ENCODE data around the gene OR2T11.
"Not testable (repeated sequence)": the region's sequence is repeated elsewhere in the genome, so short reads cannot be mapped to it uniquely, and the experiment has no call there.

Gene OR2T11

GRCh38 chr1:248634991-248635390 is at the start of gene OR2T11:
OR2T11 (minus strand) TSS chr1:248635091; CDS start chr1:248627128, 7,963 bp downstream.
- in situ Hi-C loops (cut with HindIII; ENCODE audit: low sequenced_read_pairs): not testable (repeated sequence)

- in situ Hi-C loops (cut with HindIII; ENCODE audit: low sequenced_read_pairs): no loop called here
These were observed 46.8 kb upstream of the OR2T11 start for GRCh38 chr1:248681651-248682050.

GRCh38 chr1:248670003-248670402 is 35.1 kb upstream of the OR2T11 start:
- in situ Hi-C loops (cut with HindIII; ENCODE audit: low sequenced_read_pairs): no loop called here

- in situ Hi-C loops (cut with HindIII; ENCODE audit: low sequenced_read_pairs): not testable (repeated sequence)
These were observed 28.8 kb upstream of the OR2T11 start for GRCh38 chr1:248663453-248664328.

GRCh38 chr1:248656797-248657196 is 21.9 kb upstream of the OR2T11 start:
- in situ Hi-C loops (cut with HindIII; ENCODE audit: low sequenced_read_pairs): not testable (repeated sequence)

- in situ Hi-C loops (cut with HindIII; ENCODE audit: low sequenced_read_pairs): not testable (repeated sequence)
These were observed 20.5 kb upstream of the OR2T11 start, which contains the start of gene OR2T27 for GRCh38 chr1:248655354-248655753. OR2T27 (minus strand) TSS chr1:248655528; CDS start chr1:248650884, 4,644 bp downstream.

GRCh38 chr1:248648770-248649536 is 14.1 kb upstream of the OR2T11 start:
- in situ Hi-C loops (cut with HindIII; ENCODE audit: low sequenced_read_pairs): not testable (repeated sequence)

- in situ Hi-C loops (cut with HindIII; ENCODE audit: low sequenced_read_pairs): not testable (repeated sequence)
These were observed 10.3 kb upstream of the OR2T11 start, which contains the start of gene OR2T35 for GRCh38 chr1:248645178-248645577. OR2T35 (minus strand) TSS chr1:248645278; CDS start chr1:248639258, 6,020 bp downstream.

GRCh38 chr1:248642971-248643651 is 8.2 kb upstream of the OR2T11 start:
- in situ Hi-C loops (cut with HindIII; ENCODE audit: low sequenced_read_pairs): not testable (repeated sequence)

- in situ Hi-C loops (cut with HindIII; ENCODE audit: low sequenced_read_pairs): not testable (repeated sequence)
These were observed 6.7 kb upstream of the OR2T11 start for GRCh38 chr1:248641583-248641982.

GRCh38 chr1:248640906-248641305 is 6.0 kb upstream of the OR2T11 start:
- in situ Hi-C loops (cut with HindIII; ENCODE audit: low sequenced_read_pairs): not testable (repeated sequence)

- in situ Hi-C loops (cut with HindIII; ENCODE audit: low sequenced_read_pairs): not testable (repeated sequence)
These were observed 4.8 kb upstream of the OR2T11 start for GRCh38 chr1:248639652-248640051.

GRCh38 chr1:248636612-248637011 is 1.7 kb upstream of the OR2T11 start:
- in situ Hi-C loops (cut with HindIII; ENCODE audit: low sequenced_read_pairs): not testable (repeated sequence)

GRCh38 chr1:248631354-248632008 is 3.4 kb downstream of the OR2T11 start:
- in situ Hi-C loops (cut with HindIII; ENCODE audit: low sequenced_read_pairs): no loop called here

- in situ Hi-C loops (cut with HindIII; ENCODE audit: low sequenced_read_pairs): no loop called here
These were observed 4.3 kb downstream of the OR2T11 start for GRCh38 chr1:248630551-248630950.

GRCh38 chr1:248627971-248628844 is 6.7 kb downstream of the OR2T11 start:
- in situ Hi-C loops (cut with HindIII; ENCODE audit: low sequenced_read_pairs): no loop called here

GRCh38 chr1:248625971-248626370 is 8.9 kb downstream of the OR2T11 start:
- in situ Hi-C loops (cut with HindIII; ENCODE audit: low sequenced_read_pairs): no loop called here

- in situ Hi-C loops (cut with HindIII; ENCODE audit: low sequenced_read_pairs): no loop called here
These were observed 9.7 kb downstream of the OR2T11 start for GRCh38 chr1:248625166-248625565.

- in situ Hi-C loops (cut with HindIII; ENCODE audit: low sequenced_read_pairs): no loop called here
These were observed 12.3 kb downstream of the OR2T11 start for GRCh38 chr1:248622570-248623001.
